BJ (cell line): Measurements from ENCODE around the gene SFI1. TPM values are rescaled to one million over a fixed set of nuclear protein-coding genes. Genes with fewer than 3 reads are reported as not detected.

Source experiments
- CTCF ChIA-PET: fragments of 350-600 bp; formaldehyde crosslinking; extraction: SDS; loops from one replicate; lab custom pipeline; 2021; ENCODE audit warnings: antibody characterized with exemption, inconsistent platforms; lab: Yijun Ruan, JAX
- POLR2A ChIA-PET: fragments of 300-600 bp; sonication (Branson Sonifier 250); formaldehyde crosslinking; extraction: SDS; loops from one replicate; lab custom pipeline; 2021; ENCODE audit warnings: antibody characterized with exemption; lab: Charles Lee
- DNase-seq: peaks from one replicate; pipeline ENCODE4 v3.0.0-alpha.2; 2011; ENCODE audit warnings: low read depth
- H3K27me3 ChIP-seq: 2 replicates; pipeline ENCODE4 v1.6.0; 2011; ENCODE audit warnings: low read length; ENCODE audit not compliant: control insufficient read depth, insufficient read depth
- H3K36me3 ChIP-seq: 2 replicates; pipeline ENCODE4 v1.5.1; 2011; ENCODE audit warnings: low read length; ENCODE audit not compliant: control insufficient read depth, insufficient read depth
- H3K4me3 ChIP-seq: 2 replicates; pipeline ENCODE4 v1.5.1; 2011; ENCODE audit warnings: low read depth, mild to moderate bottlenecking, control low read depth, low read length
- CTCF ChIP-seq: IDR thresholded peaks from 2 replicates; pipeline ENCODE4 v1.5.1; 2011; ENCODE audit warnings: low read depth, mild to moderate bottlenecking, control low read depth, inconsistent platforms, low read length, moderate library complexity; ENCODE audit not compliant: insufficient read depth
- polyA plus RNA-seq: library from polyadenylated mRNA; depleted of rRNA; stranded (reverse); fragments of >200 nt; gene quantifications from 2 replicates; pipeline ENCODE4 v1.2.3, GENCODE V29; 2011

SFI1 gene
- polyA plus RNA-seq, 1 experiment = 7.1 TPM

DNA sequence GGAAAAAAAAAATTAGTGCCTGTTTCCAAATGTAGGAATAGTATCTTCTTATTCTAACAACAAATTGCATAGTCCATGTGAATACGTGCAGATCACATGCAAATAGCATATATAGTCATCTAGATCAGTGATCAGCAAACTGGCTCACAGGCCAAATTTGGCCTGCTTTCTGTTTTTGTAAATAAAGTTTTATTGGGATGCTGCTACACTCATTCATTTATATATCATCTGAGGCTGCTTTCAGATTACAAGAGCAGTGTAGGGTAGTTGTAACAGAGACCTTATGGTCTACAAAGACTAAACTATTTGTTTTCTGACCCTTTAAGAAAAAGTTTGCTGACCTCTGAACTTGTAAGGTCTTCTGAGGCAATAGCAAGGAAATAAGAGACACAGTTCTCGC, 65.6 kb downstream of the SFI1 start:
- CTCF ChIA-PET = interaction anchor here (0.6 to 7.5 kb wide), 14 partner anchors 8 to 274 kb away, joined by 3 to 156 read pairs (median 4); no protein-coding TSS in a partner anchor
- POLR2A ChIA-PET = interaction anchor here (1.1 kb wide), 1 partner anchor 69 kb away, joined by 3 read pairs; no protein-coding TSS in a partner anchor
- DNase-seq = no peak
- Histone ChIP-seq H3K4me3 (no peak overlapping the region), H3K36me3 (no peaks in the 10 kb centered on the region), H3K27me3 (no peaks in the 10 kb centered on the region)
- TF ChIP-seq CTCF = no peak

DNA sequence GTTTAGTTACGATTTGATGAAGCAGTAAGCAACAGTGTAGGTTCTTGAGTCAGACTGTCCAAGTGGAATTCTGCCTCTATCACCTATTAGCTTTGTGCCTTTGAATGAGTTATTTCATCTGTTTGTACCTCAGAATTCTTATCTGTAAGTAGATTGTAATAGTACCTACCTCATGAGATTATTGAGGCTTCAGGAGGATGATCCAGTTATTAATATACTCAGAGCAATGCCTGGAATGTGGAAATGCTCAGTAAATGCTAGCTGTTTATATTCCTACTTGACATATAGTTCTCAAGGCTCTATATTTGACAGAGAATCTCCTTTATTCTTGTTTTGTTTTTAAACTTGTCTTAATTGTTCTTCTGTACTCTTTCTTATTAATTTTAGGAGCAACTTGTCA, 70.1 kb downstream of the SFI1 start:
- Histone ChIP-seq H3K36me3 (no peaks in the 10 kb centered on the region), H3K4me3 (no peak overlapping the region), H3K27me3 (no peaks in the 10 kb centered on the region)
- no peak for DNase-seq
- TF ChIP-seq CTCF = no peak
- POLR2A ChIA-PET = interaction anchor here (0.7 kb wide), 1 partner anchor 95 kb away, joined by 3 read pairs; the partner anchor contains the start of gene PISD
- CTCF ChIA-PET = interaction anchor here (1.6 kb wide), 1 partner anchor 10 kb away, joined by 6 read pairs; no protein-coding TSS in a partner anchor

GRCh38 chr22:31567196-31567595, 70.9 kb downstream of the SFI1 start:
- ChIA-PET POLR2A (no interaction called here), CTCF (interaction anchor here (1.4 kb wide), 1 partner anchor 11 kb away, joined by 4 read pairs; no protein-coding TSS in a partner anchor)
- no peak for DNase-seq
- H3K36me3 ChIP-seq = no peaks in the 10 kb centered on the region
- no peak overlapping the region for H3K4me3 ChIP-seq
- TF ChIP-seq CTCF = no peak
- no peaks in the 10 kb centered on the region for H3K27me3 ChIP-seq

- Histone ChIP-seq H3K27me3 (no peaks in the 10 kb centered on the region), H3K36me3 (no peaks in the 10 kb centered on the region), H3K4me3 (no peak overlapping the region)
- TF ChIP-seq CTCF = no peak
- CTCF ChIA-PET = interaction anchor here (1.4 kb wide), 1 partner anchor 11 kb away, joined by 4 read pairs; no protein-coding TSS in a partner anchor
- DNase-seq = no peak
- POLR2A ChIA-PET = no interaction called here
Observed at GRCh38 chr22:31567702-31568101, 71.4 kb downstream of the SFI1 start.

DNA sequence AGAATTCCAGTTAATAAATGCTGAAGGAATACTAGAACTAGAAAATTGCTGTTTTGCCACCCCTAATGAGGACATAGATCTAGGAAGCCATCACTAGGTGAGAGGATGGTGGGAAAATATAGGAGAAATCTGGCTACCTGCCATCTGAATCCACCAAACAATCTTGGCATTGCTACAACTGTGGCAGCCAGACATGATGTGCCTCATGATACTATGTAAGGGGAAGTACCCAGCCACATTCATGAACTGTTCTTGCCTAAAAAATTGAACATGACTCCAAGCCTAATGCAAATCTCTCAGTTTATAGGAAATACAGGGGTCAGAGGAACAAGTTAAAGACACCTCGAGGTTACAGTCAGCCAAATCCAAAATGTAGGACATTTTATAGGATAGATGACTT, 72.8 kb downstream of the SFI1 start:
- no peaks in the 10 kb centered on the region for H3K36me3 ChIP-seq
- no peaks in the 10 kb centered on the region for H3K27me3 ChIP-seq
- POLR2A ChIA-PET = no interaction called here
- TF ChIP-seq CTCF = no peak
- DNase-seq = no peak
- no peak overlapping the region for H3K4me3 ChIP-seq
- CTCF ChIA-PET = interaction anchor here (2.6 kb wide), 1 partner anchor 8 kb away, joined by 12 read pairs; no protein-coding TSS in a partner anchor
